H1 (cell line): ENCODE measurements around the gene LARP4. TPM values are rescaled to one million over a fixed set of nuclear protein-coding genes. Genes with fewer than 3 reads are reported as not detected.

ENCODE experiments used
- CTCF ChIA-PET: fragments of 300-600 bp; sonication (Branson Sonifier 250); formaldehyde crosslinking; loops from one replicate; lab custom pipeline; 2021; ENCODE audit not compliant: partially characterized antibody; lab: Charles Lee
- POLR2A ChIA-PET: fragments of 300-600 bp; sonication (Branson Sonifier 250); formaldehyde crosslinking; loops from one replicate; lab custom pipeline; 2021; ENCODE audit warnings: inconsistent platforms; ENCODE audit not compliant: partially characterized antibody; lab: Charles Lee
- DNase-seq, 2 experiments: peaks; one replicate each; pipeline versions ENCODE4 v3.0.0 to v3.0.0-alpha.2; 2010 to 2022; ENCODE audit warnings: low spot score in 2 of 2, low read depth in 1 of 2, mixed read lengths in 1 of 2
- FAIRE-seq: peaks from 2 replicates; lab custom pipeline; 2011; peaks lifted over from hg19 to GRCh38; lab: Jason Lieb, UNC
- H2AFZ ChIP-seq: 2 replicates; pipeline ENCODE4 v1.8.1; 2012; ENCODE audit warnings: low read length, inconsistent platforms
- H2AK5ac ChIP-seq: 2 replicates; pipeline ENCODE4 v1.6.1; 2013; ENCODE audit warnings: low read depth, low read length
- H2BK120ac ChIP-seq: replicated peaks from 2 replicates; pipeline ENCODE3; 2013; ENCODE audit warnings: low read depth, low read length, inconsistent platforms
- H2BK12ac ChIP-seq: 2 replicates; pipeline ENCODE4 v1.6.1; 2013; ENCODE audit warnings: low read depth, low read length
- H2BK15ac ChIP-seq: 2 replicates; pipeline ENCODE4 v1.6.1; 2013; ENCODE audit warnings: low read length
- H2BK20ac ChIP-seq: 2 replicates; pipeline ENCODE4 v1.6.1; 2013; ENCODE audit warnings: low read length
- H2BK5ac ChIP-seq: 2 replicates; pipeline ENCODE4 v1.6.1; 2013; ENCODE audit warnings: low read depth, low read length
- H3K14ac ChIP-seq: 2 replicates; pipeline ENCODE4 v1.6.1; 2013; ENCODE audit warnings: inconsistent platforms; ENCODE audit not compliant: insufficient read length
- H3K18ac ChIP-seq: 2 replicates; pipeline ENCODE4 v1.6.1; 2013; ENCODE audit warnings: low read length; ENCODE audit errors: extremely low read depth
- H3K23ac ChIP-seq: 2 replicates; pipeline ENCODE4 v1.6.1; 2013; ENCODE audit warnings: inconsistent platforms; ENCODE audit not compliant: insufficient read length
- H3K23me2 ChIP-seq: 2 replicates; pipeline ENCODE4 v1.6.1; 2013; ENCODE audit warnings: low read depth, low read length
- H3K27ac ChIP-seq: 2 replicates; pipeline ENCODE4 v1.6.1; 2011; ENCODE audit warnings: low read depth, low read length, inconsistent platforms
- H3K27me3 ChIP-seq, 4 experiments: replicated peaks in 1 of 4; 1 replicate in 1 of 4; 2 replicates in 3 of 4; pipeline versions ENCODE4 v1.6.1 to v1.8.1; 2011 to 2013; ENCODE audit warnings: low read length in 3 of 4, mild to moderate bottlenecking in 3 of 4, inconsistent platforms in 2 of 4, mixed read lengths in 2 of 4, moderate library complexity in 1 of 4; ENCODE audit not compliant: control insufficient read depth in 3 of 4, insufficient read depth in 3 of 4; ENCODE audit errors: extremely low read depth in 1 of 4
- H3K36me3 ChIP-seq, 4 experiments: 2 replicates each; pipeline versions ENCODE4 v1.6.1 to v1.8.1; 2011 to 2013; ENCODE audit warnings: mild to moderate bottlenecking in 4 of 4, low read length in 3 of 4, moderate library complexity in 2 of 4, control low read depth in 1 of 4, inconsistent platforms in 1 of 4; ENCODE audit not compliant: insufficient read depth in 4 of 4, control insufficient read depth in 2 of 4
- H3K4ac ChIP-seq: replicated peaks from 2 replicates; pipeline ENCODE3; 2013; ENCODE audit warnings: low read length, low read depth, mixed read lengths, inconsistent platforms; ENCODE audit not compliant: insufficient read length
- H3K4me1 ChIP-seq, 4 experiments: replicated peaks in 1 of 4; 1 replicate in 1 of 4; 2 replicates in 3 of 4; pipeline versions ENCODE4 v1.6.1 to v1.8.1; 2011 to 2013; ENCODE audit warnings: low read length in 3 of 4, inconsistent platforms in 2 of 4, mixed read lengths in 1 of 4; ENCODE audit not compliant: insufficient read depth in 4 of 4, control insufficient read depth in 3 of 4
- H3K4me2 ChIP-seq, 2 experiments: 2 replicates each; pipeline versions ENCODE4 v1.6.1 to v1.8.1; 2011 to 2013; ENCODE audit warnings: low read depth in 2 of 2, low read length in 2 of 2, control low read depth in 1 of 2, inconsistent platforms in 1 of 2, mild to moderate bottlenecking in 1 of 2; ENCODE audit not compliant: insufficient read depth in 1 of 2
- H3K4me3 ChIP-seq, 4 experiments: fragments of 200-600, 300-600 bp in 1 of 4; sonication (generic), shearing (Covaris generic), sonication (Bioruptor Twin) in 1 of 4; 2 replicates each; pipeline versions ENCODE4 v1.5.1 to v1.8.1; 2011 to 2016; ENCODE audit warnings: low read length in 4 of 4, low read depth in 3 of 4, control low read depth in 2 of 4, inconsistent platforms in 2 of 4, mild to moderate bottlenecking in 2 of 4, mixed read lengths in 1 of 4, moderate library complexity in 1 of 4; ENCODE audit not compliant: insufficient read depth in 2 of 4; ENCODE audit errors: extremely low read depth in 1 of 4
- H3K56ac ChIP-seq: replicated peaks from 2 replicates; pipeline ENCODE3; 2013; ENCODE audit warnings: low read depth, mild to moderate bottlenecking, mixed read lengths, low read length, inconsistent platforms; ENCODE audit not compliant: insufficient read length
- H3K79me1 ChIP-seq: 2 replicates; pipeline ENCODE4 v1.6.1; 2013; ENCODE audit warnings: low read depth, low read length, control low read depth
- H3K79me2 ChIP-seq, 2 experiments: 2 replicates each; pipeline versions ENCODE4 v1.6.1 to v1.8.1; 2012 to 2013; ENCODE audit warnings: low read length in 2 of 2, mild to moderate bottlenecking in 2 of 2, inconsistent platforms in 1 of 2; ENCODE audit not compliant: insufficient read depth in 2 of 2, control insufficient read depth in 1 of 2
- H3K9ac ChIP-seq, 4 experiments: replicated peaks in 1 of 4; 1 replicate in 1 of 4; 2 replicates in 3 of 4; pipeline versions ENCODE4 v1.6.1 to v1.8.1; 2011 to 2013; ENCODE audit warnings: low read depth in 3 of 4, low read length in 3 of 4, control low read depth in 2 of 4, mild to moderate bottlenecking in 2 of 4, moderate library complexity in 2 of 4, inconsistent platforms in 1 of 4; ENCODE audit errors: extremely low read depth in 1 of 4
- H3K9me3 ChIP-seq, 2 experiments: 2 replicates each; pipeline versions ENCODE4 v1.6.1 to v1.8.1; 2012 to 2013; ENCODE audit warnings: mild to moderate bottlenecking in 2 of 2, moderate library complexity in 2 of 2, control low read depth in 1 of 2, inconsistent platforms in 1 of 2, low read depth in 1 of 2, low read length in 1 of 2, mixed read lengths in 1 of 2; ENCODE audit not compliant: insufficient read depth in 2 of 2
- H4K20me1 ChIP-seq, 2 experiments: replicated peaks in 1 of 2; 2 replicates each; pipeline versions ENCODE3 to v1.8.1; 2011 to 2013; ENCODE audit warnings: inconsistent platforms in 2 of 2, low read length in 2 of 2, mild to moderate bottlenecking in 1 of 2; ENCODE audit not compliant: insufficient read depth in 2 of 2, control insufficient read depth in 1 of 2
- H4K5ac ChIP-seq: 2 replicates; pipeline ENCODE4 v1.6.1; 2013; ENCODE audit warnings: low read length, low read depth, mixed read lengths, inconsistent platforms; ENCODE audit not compliant: insufficient read length
- H4K8ac ChIP-seq: 2 replicates; pipeline ENCODE4 v1.8.0; 2013; ENCODE audit warnings: mild to moderate bottlenecking, moderate library complexity, low read length, inconsistent platforms; ENCODE audit not compliant: insufficient read depth; ENCODE audit errors: extremely low read depth
- H4K91ac ChIP-seq: replicated peaks from 2 replicates; pipeline ENCODE3; 2013; ENCODE audit warnings: low read length, mixed read lengths, inconsistent platforms; ENCODE audit not compliant: insufficient read length
- ASH2L ChIP-seq: fragments of 200-600, 300-600 bp; sonication (generic); IDR thresholded peaks from one replicate; pipeline ENCODE4 v1.7.1; 2017; ENCODE audit warnings: low read length
- CTBP2 ChIP-seq: IDR thresholded peaks from 2 replicates; pipeline ENCODE4 v1.7.0; 2011; ENCODE audit warnings: borderline replicate concordance, mild to moderate bottlenecking, moderate library complexity, mixed read lengths, low read length; ENCODE audit not compliant: insufficient read depth, insufficient read length
- KDM5A ChIP-seq: fragments of 200-600 bp; IDR thresholded peaks from 2 replicates; pipeline ENCODE4 v1.7.1; 2012; ENCODE audit warnings: mild to moderate bottlenecking, low read length, inconsistent platforms, mixed read lengths
- NRF1 ChIP-seq: IDR thresholded peaks from 2 replicates; pipeline ENCODE4 v1.6.1; 2011; ENCODE audit warnings: mild to moderate bottlenecking, low read depth, low read length, improper control_type of control experiment
- POLR2AphosphoS5 ChIP-seq: IDR thresholded peaks from 2 replicates; pipeline ENCODE4 v1.6.1; 2011; ENCODE audit warnings: low read depth, low read length
- SAP30 ChIP-seq: fragments of 300-600 bp; sonication (generic); IDR thresholded peaks from 2 replicates; pipeline ENCODE4 v1.7.1; 2012; ENCODE audit warnings: low read length, moderate library complexity, mild to moderate bottlenecking, inconsistent platforms; ENCODE audit not compliant: insufficient read depth, insufficient replicate concordance
- SP1 ChIP-seq: IDR thresholded peaks from 2 replicates; pipeline ENCODE4 v1.6.1; 2011; ENCODE audit warnings: low read depth, low read length
- SP2 ChIP-seq: IDR thresholded peaks from 2 replicates; pipeline ENCODE4 v1.6.1; 2012; ENCODE audit warnings: mild to moderate bottlenecking, low read length, inconsistent platforms
- SRF ChIP-seq: IDR thresholded peaks from 2 replicates; pipeline ENCODE4 v1.6.1; 2011; ENCODE audit warnings: mild to moderate bottlenecking, low read depth, low read length, moderate library complexity
- TBP ChIP-seq: IDR thresholded peaks from 2 replicates; pipeline ENCODE4 v1.6.1; 2011; ENCODE audit warnings: low read depth, low read length, improper control_type of control experiment
- TCF12 ChIP-seq: IDR thresholded peaks from 2 replicates; pipeline ENCODE4 v1.6.1; 2011; ENCODE audit warnings: low read depth, mild to moderate bottlenecking, low read length
- WGBS, 2 experiments: shearing (Covaris generic) in 1 of 2; methylation state at CpG; one replicate each; pipeline versions ENCODE4 v1.1.6 to v1.1.7; 2013 to 2015; ENCODE audit warnings: low lambda C conversion rate in 2 of 2, mixed read lengths in 2 of 2, inconsistent platforms in 1 of 2, low coverage in 1 of 2, missing lambda C conversion rate in 1 of 2; ENCODE audit not compliant: insufficient replicate concordance in 2 of 2, insufficient coverage in 1 of 2, insufficient read length in 1 of 2; ENCODE audit errors: extremely low coverage in 1 of 2, missing lambda C conversion rate in 1 of 2; 5-methylcytosine and 5-hydroxymethylcytosine counted together
- polyA plus RNA-seq, 7 experiments: library from polyadenylated mRNA; depleted of rRNA in 3 of 7; stranded (reverse) in 5 of 7; unstranded in 2 of 7; fragments of >200 nt in 5 of 7; fragments of 200-250 nt in 2 of 7; gene quantifications; 1 replicate in 5 of 7; 2 replicates in 1 of 7; 4 replicates in 1 of 7; pipeline versions ENCODE4 v1.2.1 to v1.2.3, GENCODE V29; 2011 to 2013; ENCODE audit warnings: missing spikeins in 2 of 7, mixed read lengths in 2 of 7
- total RNA-seq: library from RNA; stranded (reverse); fragmentation: NEBNext Ultra II Directional; extraction: Animal tissue kit (Norgen Biotek cat#: 25700); gene quantifications from 2 replicates; pipeline ENCODE4 v1.2.1, GENCODE V29; 2021
- TF ChIP-seq, protein P1 (sequence below): IDR thresholded peaks from 2 replicates; pipeline ENCODE4 v1.6.1; 2011; ENCODE audit warnings: low read depth, mild to moderate bottlenecking, low read length; ENCODE audit not compliant: insufficient read depth
- TF ChIP-seq, protein P2 (sequence below): IDR thresholded peaks from 2 replicates; pipeline ENCODE4 v1.6.1; 2012; ENCODE audit warnings: inconsistent platforms

Gene LARP4
- total and polyA plus RNA-seq, 2 of the 8 experiments (the other 6 are each of a cell fraction or from before 2014, with no cell fraction given) = 12.8 to 93.9 TPM

DNA sequence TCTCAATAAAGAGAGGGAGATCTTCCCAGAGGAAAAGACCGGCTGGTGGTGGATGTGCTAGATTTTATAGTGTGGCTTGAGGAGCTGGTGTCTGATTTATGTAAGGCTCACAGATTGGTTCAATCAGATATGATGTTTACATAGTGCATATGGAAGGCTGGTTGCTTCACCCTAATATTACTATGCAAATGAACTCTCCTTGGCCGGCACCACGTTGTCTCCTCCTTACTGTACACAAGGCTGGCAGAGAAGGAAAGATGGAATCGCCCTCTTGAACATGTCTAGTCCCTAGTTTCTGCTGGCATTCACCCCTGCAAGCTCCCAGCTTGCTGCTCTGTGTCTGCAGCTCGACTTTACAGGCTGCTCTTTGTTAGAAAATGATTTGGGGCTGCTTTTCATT, 13.2 kb upstream of the LARP4 start:
- ChIA-PET CTCF (interaction anchor here (0.5 to 0.8 kb wide), 3 partner anchors 8 to 46 kb away, joined by 3 to 4 read pairs (median 3); no protein-coding TSS in a partner anchor), POLR2A (interaction anchor here (0.8 to 2.2 kb wide), 4 partner anchors 8 to 16 kb away, joined by 3 to 7 read pairs (median 4); partner anchors contain the start of gene LARP4)
- H2BK5ac ChIP-seq = peak overlapping the region; percentile 88
- H3K18ac ChIP-seq = peak overlapping the region; percentile 87; the same call in 1 of the 2 replicates
- no peaks in the 10 kb centered on the region for H3K9me3 ChIP-seq
- no peaks in the 10 kb centered on the region for H3K36me3 ChIP-seq
- peak overlapping the region in 1 of 4 experiments; percentile 25; a peak in 1 of 8 replicates for H3K4me3 ChIP-seq
- H3K14ac ChIP-seq = no peak overlapping the region
- H2BK120ac ChIP-seq = peak overlapping the region; percentile 74
- H3K4me2 ChIP-seq = peak overlapping the region; percentile 24 to 64; a peak in 3 of 4 replicates
- no peak overlapping the region for H3K9ac ChIP-seq
- DNase-seq (peak in 1 of 2 experiments; percentile 43), FAIRE-seq (no peak)
- H3K23ac ChIP-seq = no peak overlapping the region
- peak overlapping the region; percentile 98; the same call in 1 of the 2 replicates for H2BK20ac ChIP-seq
- no peaks in the 10 kb centered on the region for H3K79me2 ChIP-seq
- H2BK12ac ChIP-seq = peak overlapping the region; percentile 96; the same call in 1 of the 2 replicates
- peaks cover 7 to 9% (median 8%) of the 10 kb centered on the region in 4 experiments for H3K4me1 ChIP-seq
- H3K23me2 ChIP-seq = no peaks in the 10 kb centered on the region
- no peak overlapping the region for H3K4ac ChIP-seq
- H3K56ac ChIP-seq = no peak overlapping the region
- H4K5ac ChIP-seq = no peak overlapping the region
- no peak overlapping the region for H2AK5ac ChIP-seq
- H3K79me1 ChIP-seq = no peaks in the 10 kb centered on the region
- H2BK15ac ChIP-seq = no peak overlapping the region
- H4K8ac ChIP-seq = no peak overlapping the region
- H4K20me1 ChIP-seq = no peaks in the 10 kb centered on the region
- no peak overlapping the region for H3K27ac ChIP-seq
- peak overlapping the region; percentile 74 for H2AFZ ChIP-seq
- no peak overlapping the region for H4K91ac ChIP-seq
- no peaks in the 10 kb centered on the region for H3K27me3 ChIP-seq
- WGBS, 2 experiments = 50% methylated on average over 5 of the region's 5 CpGs; no CpG with 5 or more reads in 1 of the 2 experiments
- TF ChIP-seq ASH2L = no peak
- TF ChIP-seq TCF12 = no peak
- TF ChIP-seq NRF1 = no peak
- no peak for TF ChIP-seq SP1
- TF ChIP-seq TBP = no peak
- TF ChIP-seq SAP30 = no peak
- no peak for TF ChIP-seq CTBP2
- TF ChIP-seq, protein P1, sequence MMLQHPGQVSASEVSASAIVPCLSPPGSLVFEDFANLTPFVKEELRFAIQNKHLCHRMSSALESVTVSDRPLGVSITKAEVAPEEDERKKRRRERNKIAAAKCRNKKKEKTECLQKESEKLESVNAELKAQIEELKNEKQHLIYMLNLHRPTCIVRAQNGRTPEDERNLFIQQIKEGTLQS = no peak
- no peak for TF ChIP-seq SRF
- TF ChIP-seq, protein P2, sequence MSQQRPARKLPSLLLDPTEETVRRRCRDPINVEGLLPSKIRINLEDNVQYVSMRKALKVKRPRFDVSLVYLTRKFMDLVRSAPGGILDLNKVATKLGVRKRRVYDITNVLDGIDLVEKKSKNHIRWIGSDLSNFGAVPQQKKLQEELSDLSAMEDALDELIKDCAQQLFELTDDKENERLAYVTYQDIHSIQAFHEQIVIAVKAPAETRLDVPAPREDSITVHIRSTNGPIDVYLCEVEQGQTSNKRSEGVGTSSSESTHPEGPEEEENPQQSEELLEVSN = no peak
- no peak for TF ChIP-seq KDM5A
- no peak for TF ChIP-seq SP2
- no peak for TF ChIP-seq POLR2AphosphoS5
